Stimulated activated CD4-positive, alpha-beta T cell treated with anti-CD3 and anti-CD28 coated beads, TNF-alpha, amount 100 ng/mL, for 24 hours (primary cell): ENCODE data around the gene HCFC2.

Experiments used
- DNase-seq, 3 experiments: peaks; one replicate each; pipeline ENCODE4 v3.0.0-alpha.2; 2020; ENCODE audit warnings: low read depth in 3 of 3

The HCFC2 gene

DNA sequence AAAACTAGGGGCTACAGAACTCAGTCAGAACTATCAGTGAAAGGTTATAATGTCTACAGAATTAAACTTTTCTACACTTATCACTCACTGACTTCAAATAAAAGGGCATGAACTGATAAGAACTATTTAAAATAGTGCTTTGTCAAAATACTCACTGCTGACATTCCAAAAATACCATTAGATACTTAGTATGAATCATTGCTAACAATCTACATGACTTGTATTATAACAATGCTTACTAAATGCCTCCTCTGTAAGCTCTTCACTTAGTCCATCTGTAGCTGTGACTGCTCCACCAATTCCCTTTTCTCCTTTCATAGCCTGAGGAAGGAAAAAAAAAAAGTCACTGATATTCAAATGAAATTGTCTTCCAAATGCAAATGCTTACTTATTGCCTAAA is 56.7 kb downstream of the HCFC2 start:
- DNase-seq, result no peak

DNA sequence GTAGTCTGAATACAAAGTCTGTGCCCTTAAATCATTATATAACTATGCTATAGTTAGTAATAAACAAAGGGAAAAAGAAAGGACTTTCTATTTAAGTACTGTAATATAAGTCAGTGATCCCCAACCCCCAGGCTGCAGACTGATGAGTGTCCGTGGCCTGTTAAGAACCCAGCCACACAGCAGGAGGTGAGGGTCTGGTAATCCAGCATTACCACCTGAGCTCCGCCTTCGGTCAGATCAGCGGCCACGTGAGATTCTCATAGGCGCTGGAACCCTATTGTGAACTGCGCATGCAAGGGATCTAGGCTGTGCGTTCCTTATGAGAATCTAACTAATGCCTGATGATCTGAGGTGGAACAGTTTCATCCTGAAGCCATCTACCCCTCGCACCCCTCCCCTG is 58.0 kb downstream of the HCFC2 start:
- DNase-seq, result no peak

DNA sequence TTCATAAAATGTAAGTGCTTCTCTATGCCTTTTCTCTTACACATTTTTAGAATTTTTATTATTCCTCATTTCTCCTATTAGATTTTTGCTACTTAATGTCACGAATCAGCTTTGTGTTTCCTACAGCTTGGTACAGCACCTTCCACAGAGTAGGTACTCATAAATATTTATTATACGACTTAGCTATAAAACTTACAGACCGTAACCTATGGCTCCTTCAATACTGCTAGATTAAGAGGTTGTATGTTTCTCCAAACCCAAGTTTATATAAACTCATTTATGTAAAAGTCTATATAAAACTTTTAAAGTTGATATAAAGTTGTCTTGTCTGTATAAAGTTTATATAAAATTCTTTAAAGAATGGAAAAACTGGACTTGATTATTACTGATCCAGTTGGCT is 62.2 kb downstream of the HCFC2 start:
- DNase-seq, result no peak

DNA sequence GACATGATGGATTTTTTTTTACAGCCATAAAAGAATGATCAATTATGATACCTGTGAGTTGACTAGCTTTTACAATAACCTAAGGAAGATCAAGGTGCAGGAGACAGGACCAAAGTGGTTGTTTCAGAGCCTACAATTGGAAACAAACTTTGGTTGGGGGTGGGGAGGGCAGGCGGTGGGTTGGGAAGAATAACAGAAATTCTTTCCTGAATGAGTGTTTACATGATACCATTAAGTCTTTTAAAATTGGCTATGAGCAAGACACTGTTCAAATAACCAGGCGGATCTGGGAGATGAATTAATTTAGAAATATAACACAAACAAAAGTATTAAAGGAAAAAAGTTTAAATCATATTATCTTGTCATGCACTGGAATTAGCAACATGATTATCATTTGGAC is 66.4 kb downstream of the HCFC2 start:
- no peak for DNase-seq

DNA sequence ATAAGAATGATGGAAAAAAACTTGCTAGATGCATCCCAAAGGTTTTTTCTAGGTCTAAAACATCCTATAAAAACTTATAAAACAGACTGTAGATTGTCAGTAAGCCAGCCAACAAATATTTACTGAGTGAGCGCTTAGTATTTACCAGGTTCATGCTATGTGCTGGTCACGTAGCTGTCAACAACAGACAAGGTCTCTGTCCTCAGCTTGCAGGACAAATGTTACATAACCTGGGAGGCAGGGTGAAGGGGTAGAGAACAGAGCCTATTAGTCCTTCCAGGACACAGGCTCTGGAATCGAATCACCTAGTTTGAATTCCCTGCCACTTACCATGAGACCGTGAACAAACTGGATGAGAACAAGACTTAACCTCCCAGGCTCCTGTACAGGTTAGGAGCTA is 67.3 kb downstream of the HCFC2 start:
- DNase-seq, result no peak

DNA sequence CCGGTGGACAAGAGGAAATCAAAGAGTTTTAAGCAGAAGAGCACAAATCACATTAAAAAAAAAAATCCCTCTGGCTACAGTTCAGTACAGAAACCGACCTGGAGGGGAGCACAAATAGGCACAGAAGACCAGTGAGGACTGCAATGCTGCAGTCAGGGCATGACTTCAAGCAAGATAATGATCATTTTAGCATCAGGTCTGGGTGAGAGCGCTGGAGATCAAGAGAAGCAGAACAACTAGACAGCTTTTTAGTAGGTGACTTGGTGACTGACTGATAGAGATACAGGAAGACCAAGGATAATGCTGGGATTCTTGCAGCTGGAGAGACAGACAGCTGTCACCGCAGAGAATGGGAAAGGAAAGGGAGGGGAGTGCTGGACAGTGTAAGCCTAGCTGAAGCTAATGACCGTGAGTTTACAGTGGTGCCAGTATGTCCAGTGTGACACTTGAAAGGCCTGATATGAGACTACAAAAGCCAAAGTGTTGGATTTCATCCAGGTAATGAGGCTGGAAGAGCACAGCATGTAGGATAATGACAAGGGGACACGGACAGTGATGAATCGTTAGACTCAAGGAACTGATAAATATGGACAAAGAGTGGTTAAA is 68.1 kb downstream of the HCFC2 start:
- DNase-seq, result no peak

DNA sequence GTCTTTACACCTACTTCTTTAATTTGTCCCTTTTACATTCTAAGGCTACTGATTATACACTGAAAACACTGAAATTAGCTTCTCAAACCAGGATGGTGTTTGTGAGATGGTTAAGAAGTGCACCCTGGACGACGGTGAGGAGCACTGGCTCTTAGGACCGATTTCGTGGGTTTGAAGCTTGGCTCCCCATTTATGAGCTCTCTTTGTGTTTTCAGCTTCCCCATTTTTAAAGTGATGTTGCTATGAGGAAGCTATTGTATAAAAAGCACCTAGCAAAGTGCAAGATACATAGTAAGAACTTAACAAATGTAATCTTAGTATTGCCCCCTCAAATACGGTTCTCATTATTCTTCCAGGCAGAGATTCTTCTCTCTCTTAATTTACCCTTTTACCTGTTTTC is 69.0 kb downstream of the HCFC2 start:
- DNase-seq, result no peak

DNA sequence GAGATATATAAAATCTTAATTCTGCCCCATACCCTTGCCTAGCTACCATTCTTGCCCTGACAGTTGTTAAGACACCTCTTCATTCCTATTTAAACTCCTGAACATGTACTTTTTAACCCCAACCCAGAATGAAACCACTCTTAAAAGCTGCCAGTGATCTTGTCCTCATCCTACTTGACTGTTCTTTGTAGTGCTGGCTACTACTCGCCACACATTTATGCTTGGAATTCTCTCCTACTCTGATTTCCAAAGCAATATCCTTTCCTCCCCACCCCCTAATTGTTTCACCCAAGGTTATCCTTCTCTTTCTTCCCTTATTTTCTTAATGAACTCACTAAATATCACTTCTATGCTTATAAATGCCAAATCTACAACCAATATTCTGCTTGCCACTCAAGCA is 69.5 kb downstream of the HCFC2 start:
- no peak for DNase-seq

DNA sequence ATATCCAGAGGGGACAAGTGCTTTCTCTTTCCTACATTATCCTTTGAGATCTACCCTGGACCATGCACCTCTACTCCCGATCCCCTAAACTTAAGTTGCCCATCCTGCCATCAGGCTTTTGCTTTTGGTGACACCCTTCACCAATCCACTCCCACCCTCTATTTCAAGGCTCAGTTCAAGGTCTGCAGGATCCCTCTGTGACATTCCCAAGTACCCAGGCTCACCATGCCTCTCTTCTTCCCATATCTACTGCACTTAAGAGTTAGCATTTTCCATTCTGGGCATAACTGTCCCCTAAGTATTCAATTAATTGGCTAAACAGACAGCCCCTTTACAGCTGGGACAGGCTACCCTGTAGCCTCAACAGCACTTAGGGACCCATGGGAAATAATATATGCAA is 70.6 kb downstream of the HCFC2 start:
- no peak for DNase-seq

DNA sequence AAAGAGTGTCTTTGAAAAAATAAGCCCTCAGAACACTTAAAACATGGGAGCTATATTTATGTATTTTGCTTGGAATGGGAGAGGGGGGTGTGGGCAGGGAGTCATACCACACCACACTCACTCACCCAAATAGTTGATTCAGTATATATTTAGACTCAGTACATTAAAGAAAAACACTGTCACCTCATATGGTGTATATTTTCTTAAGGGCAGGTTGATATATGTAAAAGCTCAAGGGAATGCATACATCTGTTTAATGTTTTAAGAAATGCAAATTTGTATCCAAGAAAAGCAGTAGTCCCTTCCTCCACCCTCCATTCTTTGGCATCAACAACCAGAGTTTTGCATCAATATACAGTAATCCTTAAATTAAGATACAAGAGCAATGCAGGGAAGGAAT is 72.2 kb downstream of the HCFC2 start:
- DNase-seq, result no peak

DNA sequence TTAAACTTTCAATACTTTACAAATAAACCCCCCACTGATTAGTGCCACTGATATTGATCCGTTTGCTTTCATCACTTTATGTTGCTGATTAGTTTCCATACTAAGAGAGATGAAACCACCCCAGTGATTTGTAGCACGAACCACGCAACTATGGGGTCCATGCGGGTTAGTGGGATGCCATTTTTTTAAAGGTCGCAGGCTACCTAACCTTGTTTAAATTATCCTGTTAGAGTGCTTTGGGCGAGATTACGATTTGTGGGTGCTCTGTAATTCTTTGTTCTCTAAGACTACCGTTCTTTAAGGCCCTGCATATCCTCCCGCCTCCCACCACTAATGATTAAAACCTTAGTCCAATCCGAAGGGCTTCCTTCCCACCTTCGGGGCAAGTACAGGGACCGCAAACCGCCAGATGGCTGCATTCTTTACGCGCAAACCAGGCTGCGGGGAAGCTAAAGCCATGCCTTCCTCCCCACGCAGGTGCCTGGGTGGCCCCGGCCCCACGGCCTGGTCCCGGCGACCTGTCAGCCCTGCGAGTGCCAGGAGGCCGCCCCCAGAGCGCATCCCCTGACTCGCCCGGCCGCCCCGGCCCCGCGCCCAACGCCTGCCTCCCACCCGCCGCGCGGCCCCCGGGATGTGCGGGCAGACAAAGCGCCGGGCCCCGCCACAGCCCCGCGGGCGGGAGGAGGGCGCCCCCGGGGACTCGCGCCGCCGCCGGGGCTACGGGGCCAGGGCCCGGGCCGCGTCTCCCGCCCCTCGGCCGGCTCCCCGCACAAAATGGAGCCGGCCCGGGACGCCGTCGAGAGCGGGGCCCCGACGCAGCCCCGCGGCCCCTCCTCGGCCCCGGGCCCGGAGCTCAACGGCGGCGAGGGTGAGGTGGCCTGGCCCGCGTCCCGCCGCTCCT is 72.9 kb downstream of the HCFC2 start:
- DNase-seq, result peak; percentile 11 to 39 (median 24)

DNA sequence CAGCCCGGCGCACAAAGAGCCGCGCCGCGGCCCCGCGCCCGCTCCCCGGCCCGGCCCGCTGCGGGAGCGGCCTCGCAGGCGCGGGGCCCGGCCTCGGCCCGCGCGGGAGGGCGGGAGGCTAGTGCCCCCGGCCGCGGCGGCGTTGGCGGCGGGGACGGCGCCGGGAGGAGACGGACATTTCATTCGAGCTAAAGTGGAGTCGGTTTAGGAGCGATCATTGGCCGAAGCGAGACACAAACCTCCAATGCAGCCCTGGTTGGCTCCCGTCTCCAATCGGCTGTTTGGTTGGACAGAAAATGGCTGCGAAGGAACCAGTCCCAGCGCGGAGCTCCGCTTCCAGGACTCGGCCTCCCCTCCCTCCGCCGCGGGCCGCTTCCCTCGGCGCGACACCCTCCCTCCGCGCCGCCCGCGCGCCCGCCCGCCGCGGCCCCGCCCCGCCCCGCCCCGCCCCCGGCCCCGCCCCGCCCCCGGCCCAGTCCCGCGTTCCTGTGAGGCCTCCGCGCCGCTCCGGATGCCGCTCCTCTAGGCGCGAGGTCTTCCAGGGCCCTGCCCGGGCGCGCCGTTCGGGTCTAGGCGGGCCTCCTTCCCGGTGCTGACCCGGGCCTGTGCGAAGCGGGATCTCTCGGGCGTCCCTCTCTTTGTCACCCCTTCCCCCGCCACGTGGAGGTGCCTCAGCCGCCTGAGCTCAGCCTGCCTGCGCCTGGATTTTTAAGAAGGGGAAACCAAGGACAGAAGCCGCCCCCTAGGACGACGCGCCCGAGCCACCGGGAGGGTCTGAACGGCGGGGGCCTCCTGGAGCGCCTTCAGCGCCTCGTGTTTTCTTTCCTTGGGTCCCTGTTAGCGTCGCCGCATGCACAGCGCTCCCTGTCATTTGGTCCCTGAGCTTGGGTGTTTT is 73.8 kb downstream of the HCFC2 start, which contains the start of gene NFYB:
TSS of gene NFYB (minus strand) at position 309 of the 895 bp plus-strand sequence. CDS start 2,757 bp downstream, outside the sequence.
- DNase-seq, result peak; percentile 81 to 88 (median 85)

DNA sequence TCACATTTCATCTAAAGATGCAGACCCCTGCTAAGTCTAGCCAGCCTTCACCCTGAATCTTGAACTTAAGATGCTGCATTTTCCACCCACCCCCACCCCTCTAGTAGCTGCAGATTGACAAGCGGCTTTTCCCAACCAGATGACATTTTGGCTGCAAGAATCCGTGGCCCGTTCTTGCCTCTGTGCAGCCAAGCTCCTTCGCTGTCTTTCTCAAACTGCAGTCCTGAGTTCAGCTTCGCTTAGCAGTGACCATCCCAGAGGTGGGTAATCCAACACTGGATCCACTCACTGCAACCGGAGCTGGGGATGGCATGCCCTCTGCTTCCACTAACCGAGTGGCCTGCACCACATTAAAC is 74.4 kb downstream of the HCFC2 start:
- DNase-seq, result no peak

DNA sequence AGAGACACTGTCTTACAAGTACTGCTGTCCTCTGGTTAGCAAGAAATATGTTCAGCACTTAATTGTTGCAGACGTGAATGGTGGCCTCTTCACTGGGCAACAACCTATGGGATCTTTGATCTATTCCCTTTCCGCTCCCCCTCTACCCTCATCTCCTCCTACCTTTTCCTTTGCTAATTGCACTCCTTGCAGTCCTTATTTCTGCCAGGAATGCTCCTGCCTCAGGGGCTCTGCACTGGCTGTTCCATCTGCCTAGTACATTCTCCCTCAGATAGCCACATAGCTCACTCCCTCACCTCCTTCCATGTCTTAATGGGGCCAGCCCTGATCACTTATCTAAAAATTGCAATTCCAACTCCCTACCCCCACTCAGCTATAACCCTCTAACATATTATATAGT is 78.2 kb downstream of the HCFC2 start:
- no peak for DNase-seq

DNA sequence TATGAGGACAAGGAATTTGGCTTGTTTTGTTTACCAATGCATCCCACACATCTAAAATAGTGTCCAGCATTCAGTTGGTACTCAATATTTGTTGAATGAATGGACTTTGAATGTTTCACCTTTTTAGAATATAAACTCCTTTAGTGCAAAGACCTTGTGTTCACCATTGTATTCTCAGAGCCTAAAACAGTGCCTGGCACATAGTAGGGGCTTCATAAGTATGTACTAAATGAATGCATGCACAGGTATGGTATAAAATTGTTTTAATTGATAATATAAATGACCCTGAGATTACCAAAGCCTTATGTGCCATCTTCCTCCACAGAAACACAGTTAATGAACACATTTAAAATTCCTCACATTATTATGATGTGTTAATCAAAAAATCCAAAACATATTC is 78.7 kb downstream of the HCFC2 start:
- DNase-seq, result no peak

DNA sequence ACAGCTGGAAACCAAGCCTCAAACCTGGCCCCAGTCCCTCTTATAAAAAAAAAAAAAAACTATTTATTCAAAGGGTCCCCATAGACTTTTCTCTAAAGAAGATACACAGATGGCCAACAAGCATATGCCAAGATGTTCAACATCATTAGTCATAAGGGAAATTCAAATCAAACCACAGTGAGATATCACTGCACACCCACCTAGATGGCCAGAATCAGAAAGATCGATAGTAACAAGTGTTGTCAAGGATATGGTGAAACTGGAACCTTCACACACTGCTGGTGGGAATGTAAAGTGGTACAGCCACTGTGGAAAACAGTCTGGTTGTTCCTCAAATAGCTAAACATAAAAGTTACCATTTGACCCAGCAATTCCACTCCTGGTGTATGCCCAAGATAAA is 79.6 kb downstream of the HCFC2 start:
- no peak for DNase-seq

DNA sequence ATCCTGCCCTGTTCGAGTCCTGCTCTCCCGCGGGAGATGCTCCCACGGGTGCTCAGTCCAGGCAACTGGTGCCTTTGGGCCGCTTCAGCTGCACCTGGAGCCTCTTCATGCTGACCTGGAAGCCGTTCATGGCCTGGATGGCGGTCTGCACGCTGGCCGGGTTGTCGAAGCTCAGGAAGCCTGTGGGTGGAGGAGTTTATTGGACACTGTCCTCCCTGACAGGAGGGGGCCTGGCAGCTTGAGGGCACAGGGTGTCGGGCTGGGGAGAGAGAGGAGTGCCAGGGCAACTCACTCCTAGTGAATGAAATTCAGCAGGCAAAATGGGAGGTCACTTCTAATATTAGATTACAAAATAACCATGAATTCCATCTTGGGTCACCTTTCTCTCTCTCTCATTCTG is 83.0 kb downstream of the HCFC2 start:
- no peak for DNase-seq

DNA sequence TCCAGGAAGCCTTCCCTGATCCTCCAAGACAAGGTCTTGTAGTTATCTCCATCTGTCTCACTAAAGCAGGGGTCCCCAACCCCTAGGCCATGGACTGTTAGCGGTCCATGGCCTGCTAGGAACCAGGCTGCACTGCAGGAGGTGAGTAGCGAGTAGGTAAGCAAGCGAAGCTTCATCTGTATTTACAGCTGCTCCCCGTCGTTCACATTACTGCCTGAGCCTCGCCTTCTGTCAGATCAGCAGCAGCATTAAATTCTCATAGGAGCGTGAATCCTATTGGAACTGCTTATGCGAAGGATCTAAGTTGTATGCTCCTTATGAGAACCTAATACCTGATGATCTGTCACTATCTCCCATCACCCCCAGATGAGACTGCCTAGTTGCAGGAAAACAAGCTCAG is 86.1 kb downstream of the HCFC2 start:
- no peak for DNase-seq

DNA sequence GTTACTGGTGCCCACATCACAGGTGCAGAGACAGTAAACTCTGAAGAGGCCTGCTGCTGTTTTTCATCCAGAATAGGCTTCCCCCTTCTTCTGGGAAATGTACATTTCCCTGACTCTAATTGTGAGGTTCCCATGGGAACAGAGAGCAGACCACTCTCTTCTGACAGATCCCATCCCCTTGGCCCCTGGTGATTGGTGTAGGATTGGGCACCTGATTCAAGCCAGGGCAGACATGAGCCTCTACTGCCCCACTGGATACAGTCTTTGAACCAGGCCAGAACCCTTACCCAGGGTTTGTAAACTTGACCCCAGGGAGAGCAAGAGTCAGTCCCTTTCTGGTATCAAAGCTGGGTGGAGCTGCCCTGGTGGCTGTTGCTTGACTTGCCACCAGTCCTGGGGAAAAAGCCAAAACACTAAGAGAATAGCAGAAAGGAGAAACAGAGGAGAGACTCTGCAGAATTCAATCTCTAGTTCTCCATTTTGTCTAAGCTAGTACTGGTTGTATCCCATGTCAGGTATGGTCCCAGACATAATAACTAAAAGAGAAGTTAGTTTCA is 88.4 kb downstream of the HCFC2 start:
- DNase-seq, result no peak

DNA sequence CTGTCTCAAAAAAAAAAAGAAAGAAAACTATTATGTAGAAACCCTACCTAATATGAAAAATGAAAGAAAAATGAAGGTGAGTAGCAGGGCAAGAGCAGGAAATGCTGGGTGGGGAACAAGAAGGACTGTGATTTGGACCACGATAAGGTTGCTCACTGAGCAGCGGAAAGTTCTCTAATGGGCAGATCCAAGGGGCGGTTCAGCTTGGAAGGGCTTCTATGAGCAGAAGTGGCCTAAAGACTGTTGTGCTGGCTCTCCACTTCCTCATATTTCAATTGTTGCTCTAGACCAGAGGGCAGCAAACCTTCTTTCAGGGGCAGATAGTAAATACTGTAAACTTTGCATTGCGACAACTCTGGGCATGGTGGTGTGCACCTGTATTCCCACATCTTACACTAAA is 90.0 kb downstream of the HCFC2 start:
- no peak for DNase-seq

DNA sequence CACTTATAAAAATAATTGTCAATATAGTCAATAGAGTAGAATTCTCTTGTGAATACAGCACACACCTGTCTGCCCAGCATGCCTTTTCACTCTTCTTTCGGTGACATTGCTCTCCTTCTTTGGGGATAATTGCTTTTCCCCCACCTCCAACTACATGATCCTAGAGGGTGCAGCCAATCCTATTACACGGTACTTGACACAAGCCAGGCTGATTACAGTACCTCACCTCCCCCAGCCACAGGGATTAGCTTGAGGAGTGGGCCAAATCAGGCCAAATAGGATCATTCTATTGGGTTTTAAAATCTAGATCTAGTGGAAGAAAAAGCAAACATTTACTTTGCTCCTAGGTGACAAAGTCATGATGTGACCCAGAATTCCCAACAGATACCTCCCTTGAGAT is 90.5 kb downstream of the HCFC2 start:
- DNase-seq, result no peak
